PC-3 (cell line): ENCODE measurements around the gene VPS25.

ENCODE experiments used
- CTCF ChIP-seq: fragments of 300-600 bp; sonication (generic); conservative IDR thresholded peaks from 2 replicates; pipeline ENCODE4 v1.5.1; 2017; ENCODE audit warnings: antibody characterized with exemption, low read depth, mild to moderate bottlenecking, low read length
- EZH2 ChIP-seq: fragments of 300-600 bp; sonication (generic); IDR thresholded peaks from one replicate; pipeline ENCODE4 v1.6.1; 2017; ENCODE audit warnings: antibody characterized with exemption, mild to moderate bottlenecking, low read length; ENCODE audit not compliant: unreplicated experiment
- EZH2phosphoT487 ChIP-seq: fragments of 300-600 bp; sonication (generic); IDR thresholded peaks from 2 replicates; pipeline ENCODE4 v1.6.1; 2018; ENCODE audit warnings: mild to moderate bottlenecking, antibody characterized with exemption, low read length, borderline replicate concordance

GRCh38 chr17:42797067-42798007, 24.1 kb downstream of the VPS25 start:
- no peak for TF ChIP-seq CTCF
- no peak for TF ChIP-seq EZH2
- TF ChIP-seq EZH2phosphoT487, result no peak
